Transverse colon (tissue), 4 donors: ENCODE data around the gene TBCB.

Experiments used
- EP300 ChIP-seq: sonication (generic); formaldehyde crosslinking; IDR thresholded peaks from one replicate; pipeline ENCODE4 v1.6.1; 2017; ENCODE audit warnings: antibody characterized with exemption, low read depth
- POLR2A ChIP-seq: fragments of 450-650 bp; IDR thresholded peaks from one replicate; pipeline ENCODE4 v1.6.1; 2016; ENCODE audit warnings: antibody characterized with exemption, mild to moderate bottlenecking, moderate library complexity
- POLR2AphosphoS5 ChIP-seq, 3 donors: sonication (generic); formaldehyde crosslinking; IDR thresholded peaks; one replicate each; pipeline ENCODE4 v1.6.1; 2016; ENCODE audit warnings: antibody characterized with exemption in 3 of 3
- TF ChIP-seq, protein P1 (sequence below), 5 experiments: fragments of 200-600 bp in 3 of 5; fragments of 450-650 bp in 2 of 5; sonication (generic) in 3 of 5; IDR thresholded peaks; 1 replicate in 2 of 5; 2 replicates in 3 of 5; pipeline ENCODE4 v1.5.1; 2016 to 2017; ENCODE audit warnings: antibody characterized with exemption in 5 of 5, inconsistent platforms in 3 of 5, mild to moderate bottlenecking in 2 of 5, moderate library complexity in 1 of 5

DNA sequence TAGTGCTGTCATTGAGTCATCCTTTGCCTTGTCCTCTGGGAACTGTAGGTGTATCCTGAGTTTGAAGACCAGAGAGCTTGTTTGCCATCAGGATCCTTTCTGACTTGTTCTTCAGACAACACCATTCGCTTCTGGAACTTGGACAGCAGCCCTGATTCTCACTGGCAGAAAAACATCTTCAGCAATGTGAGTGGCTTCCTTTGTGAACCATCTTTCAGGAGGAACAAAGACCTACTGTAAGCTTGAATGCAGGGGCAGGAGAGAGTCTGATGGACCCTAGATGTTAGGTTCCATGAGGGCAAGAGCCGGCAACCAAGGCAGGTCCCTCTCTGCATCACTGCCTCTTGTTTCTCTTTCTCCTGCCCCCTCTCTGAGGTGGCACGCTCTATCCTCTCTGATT lies 33.9 kb upstream of the TBCB start:
- TF ChIP-seq, protein P1, sequence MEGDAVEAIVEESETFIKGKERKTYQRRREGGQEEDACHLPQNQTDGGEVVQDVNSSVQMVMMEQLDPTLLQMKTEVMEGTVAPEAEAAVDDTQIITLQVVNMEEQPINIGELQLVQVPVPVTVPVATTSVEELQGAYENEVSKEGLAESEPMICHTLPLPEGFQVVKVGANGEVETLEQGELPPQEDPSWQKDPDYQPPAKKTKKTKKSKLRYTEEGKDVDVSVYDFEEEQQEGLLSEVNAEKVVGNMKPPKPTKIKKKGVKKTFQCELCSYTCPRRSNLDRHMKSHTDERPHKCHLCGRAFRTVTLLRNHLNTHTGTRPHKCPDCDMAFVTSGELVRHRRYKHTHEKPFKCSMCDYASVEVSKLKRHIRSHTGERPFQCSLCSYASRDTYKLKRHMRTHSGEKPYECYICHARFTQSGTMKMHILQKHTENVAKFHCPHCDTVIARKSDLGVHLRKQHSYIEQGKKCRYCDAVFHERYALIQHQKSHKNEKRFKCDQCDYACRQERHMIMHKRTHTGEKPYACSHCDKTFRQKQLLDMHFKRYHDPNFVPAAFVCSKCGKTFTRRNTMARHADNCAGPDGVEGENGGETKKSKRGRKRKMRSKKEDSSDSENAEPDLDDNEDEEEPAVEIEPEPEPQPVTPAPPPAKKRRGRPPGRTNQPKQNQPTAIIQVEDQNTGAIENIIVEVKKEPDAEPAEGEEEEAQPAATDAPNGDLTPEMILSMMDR (IDR thresholded peaks at IDR 0.05), result no peak
- TF ChIP-seq POLR2AphosphoS5 (IDR thresholded peaks at IDR 0.05) (no peak), EP300 (no peak), POLR2A (no peak)
